Fibroblast of lung (primary cell): ENCODE measurements around the gene SCGN.

Experiments used
- CTCF ChIP-seq, 2 donors: IDR thresholded peaks in 1 of 2; conservative IDR thresholded peaks in 1 of 2; 1 replicate in 1 of 2; 2 replicates in 1 of 2; pipeline ENCODE4 v1.5.1; 2011 to 2012; ENCODE audit warnings: low read length in 2 of 2, control low read depth in 1 of 2, inconsistent platforms in 1 of 2, low read depth in 1 of 2, mild to moderate bottlenecking in 1 of 2
- EZH2 ChIP-seq: IDR thresholded peaks from 2 replicates; pipeline ENCODE4 v1.5.1; 2012; ENCODE audit warnings: low read length, control low read depth, mild to moderate bottlenecking; ENCODE audit errors: missing control alignments

DNA sequence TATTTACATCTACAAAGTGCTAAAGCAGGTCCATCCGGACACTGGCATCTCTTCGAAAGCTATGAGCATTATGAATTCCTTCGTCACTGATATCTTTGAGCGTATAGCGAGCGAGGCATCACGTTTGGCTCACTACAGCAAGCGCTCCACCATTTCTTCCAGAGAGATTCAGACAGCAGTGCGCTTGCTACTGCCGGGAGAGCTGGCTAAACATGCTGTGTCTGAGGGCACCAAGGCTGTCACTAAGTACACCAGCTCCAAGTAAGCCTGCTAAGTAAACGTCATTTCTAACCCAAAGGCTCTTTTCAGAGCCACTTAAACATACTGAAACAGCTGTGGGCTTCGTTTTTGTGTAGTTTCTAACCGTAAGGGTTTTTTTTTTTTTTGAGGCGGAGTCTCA, 75.0 kb downstream of the SCGN start:
- TF ChIP-seq CTCF (conservative IDR thresholded peaks at IDR 0.05 in 1 of 2, IDR thresholded peaks at IDR 0.05 in 1 of 2; ENCODE audit: low read depth in 1 of 2, low read length in 2 of 2) = no peak
- TF ChIP-seq EZH2 = no peak
